A204.1 (cell line): ENCODE measurements around the gene GRM4.

ENCODE experiments used
- FAIRE-seq: peaks from 2 replicates; lab custom pipeline; 2012; peaks lifted over from hg19 to GRCh38; lab: Jason Lieb, UNC

Gene GRM4

DNA sequence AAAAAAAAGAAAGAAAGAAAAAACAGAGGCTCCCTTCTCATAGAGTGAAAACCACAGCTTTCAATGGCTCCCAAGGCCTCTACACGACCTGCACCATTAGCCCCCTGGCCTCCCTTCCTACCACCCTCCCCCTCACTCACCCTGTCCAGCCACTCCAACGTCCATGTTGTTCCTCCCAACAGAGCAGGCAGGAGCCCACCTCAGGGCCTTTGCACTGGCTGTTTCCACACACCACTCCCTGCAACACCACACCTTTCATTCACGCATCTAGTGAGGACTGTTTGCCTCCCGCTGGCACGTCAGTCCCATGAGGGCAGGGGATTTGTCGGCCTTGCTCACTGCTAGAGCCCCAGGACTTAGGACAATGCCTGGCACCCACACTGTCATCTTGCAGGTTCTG lies 39.5 kb downstream of the GRM4 start:
- FAIRE-seq, result no peak

- no peak for FAIRE-seq
These were observed 41.3 kb downstream of the GRM4 start for GRCh38 chr6:34104628-34105027.

- no peak for FAIRE-seq
These were observed 41.7 kb downstream of the GRM4 start for GRCh38 chr6:34104186-34104585.

GRCh38 chr6:34103321-34103720 lies 42.6 kb downstream of the GRM4 start:
- no peak for FAIRE-seq

DNA sequence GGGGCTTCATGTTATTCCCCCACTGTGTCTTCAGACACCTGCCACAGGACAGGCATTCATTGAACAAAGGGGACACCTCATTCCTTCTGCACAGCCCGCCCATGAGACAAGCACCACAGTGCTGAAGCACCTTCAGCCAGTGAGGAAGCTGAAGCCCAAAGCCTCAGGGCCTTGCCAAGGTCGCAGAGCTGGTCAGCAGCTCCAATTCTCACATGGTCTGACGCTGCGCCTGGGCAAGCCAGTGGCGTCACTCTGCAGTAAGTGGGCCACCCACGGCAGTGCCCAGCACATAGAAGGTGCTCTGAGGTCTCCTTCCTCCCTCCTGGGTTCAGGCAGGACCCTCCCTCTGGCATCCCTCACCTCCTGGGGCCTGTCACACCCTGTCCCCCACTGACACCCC lies 43.2 kb downstream of the GRM4 start:
- no peak for FAIRE-seq

- no peak for FAIRE-seq
These were observed 43.7 kb downstream of the GRM4 start for GRCh38 chr6:34102099-34102656.

DNA sequence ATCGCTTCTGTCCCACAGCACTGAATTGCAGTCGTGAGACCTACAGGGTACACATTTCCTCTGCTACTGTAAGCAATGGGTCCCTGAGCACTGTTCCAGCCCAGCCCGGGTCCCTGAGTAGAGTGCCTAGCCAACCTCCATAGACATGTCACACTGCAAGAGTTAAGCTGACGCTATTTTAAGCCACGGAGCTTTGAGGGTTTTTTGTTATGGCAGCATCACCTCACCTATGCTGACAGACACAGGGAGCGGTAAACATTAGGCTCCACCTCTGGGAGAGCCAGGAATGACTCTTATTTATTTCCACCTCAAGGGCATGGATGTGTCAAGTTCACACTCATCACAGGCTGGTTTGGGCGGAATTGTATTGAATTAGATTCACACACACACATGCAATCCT lies 45.1 kb downstream of the GRM4 start:
- no peak for FAIRE-seq

- no peak for FAIRE-seq
These were observed 46.0 kb downstream of the GRM4 start for GRCh38 chr6:34099878-34100277.

GRCh38 chr6:34098045-34098936 lies 47.6 kb downstream of the GRM4 start:
- no peak for FAIRE-seq

GRCh38 chr6:34096814-34097213 lies 49.1 kb downstream of the GRM4 start:
- no peak for FAIRE-seq

DNA sequence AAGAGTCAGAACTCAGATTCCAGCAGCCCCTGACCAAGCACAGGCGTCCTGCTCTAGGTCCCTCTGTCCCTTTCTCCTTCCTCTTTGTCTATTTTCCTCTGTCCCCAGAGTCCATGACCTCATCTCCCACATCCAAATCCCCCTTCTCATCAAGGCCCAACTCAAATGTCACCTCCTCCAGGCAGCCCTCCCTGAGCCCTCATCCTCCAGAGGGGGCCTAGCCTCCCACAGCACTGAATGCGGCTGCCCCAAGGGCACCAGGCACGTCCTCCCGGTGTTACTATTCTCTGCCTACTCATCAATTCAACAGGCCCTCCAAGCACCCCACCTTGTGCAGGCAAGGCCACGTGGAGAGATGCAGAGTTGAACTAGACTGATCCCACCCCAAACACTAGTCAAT lies 49.7 kb downstream of the GRM4 start:
- no peak for FAIRE-seq

GRCh38 chr6:34095741-34096140 lies 50.1 kb downstream of the GRM4 start:
- no peak for FAIRE-seq

DNA sequence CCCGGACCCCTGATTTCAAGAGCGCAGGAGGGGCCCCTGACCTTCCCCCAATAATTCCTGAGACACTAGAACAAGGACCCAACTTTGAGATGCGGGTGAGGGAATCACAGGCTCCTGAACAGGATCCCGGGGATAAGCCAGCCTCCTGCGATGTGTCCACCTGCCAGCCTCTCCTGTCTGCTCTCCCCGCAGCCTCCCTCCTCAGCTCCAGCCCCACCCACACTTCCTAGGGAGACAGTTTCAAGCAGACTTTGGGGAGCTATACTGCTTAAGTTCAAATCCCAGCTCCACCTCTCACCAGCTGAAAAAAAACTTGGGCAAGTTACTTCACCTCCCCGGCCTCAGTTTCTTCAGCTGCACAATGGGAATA lies 50.8 kb downstream of the GRM4 start:
- FAIRE-seq, result no peak

GRCh38 chr6:34094474-34095135 lies 51.3 kb downstream of the GRM4 start:
- no peak for FAIRE-seq

DNA sequence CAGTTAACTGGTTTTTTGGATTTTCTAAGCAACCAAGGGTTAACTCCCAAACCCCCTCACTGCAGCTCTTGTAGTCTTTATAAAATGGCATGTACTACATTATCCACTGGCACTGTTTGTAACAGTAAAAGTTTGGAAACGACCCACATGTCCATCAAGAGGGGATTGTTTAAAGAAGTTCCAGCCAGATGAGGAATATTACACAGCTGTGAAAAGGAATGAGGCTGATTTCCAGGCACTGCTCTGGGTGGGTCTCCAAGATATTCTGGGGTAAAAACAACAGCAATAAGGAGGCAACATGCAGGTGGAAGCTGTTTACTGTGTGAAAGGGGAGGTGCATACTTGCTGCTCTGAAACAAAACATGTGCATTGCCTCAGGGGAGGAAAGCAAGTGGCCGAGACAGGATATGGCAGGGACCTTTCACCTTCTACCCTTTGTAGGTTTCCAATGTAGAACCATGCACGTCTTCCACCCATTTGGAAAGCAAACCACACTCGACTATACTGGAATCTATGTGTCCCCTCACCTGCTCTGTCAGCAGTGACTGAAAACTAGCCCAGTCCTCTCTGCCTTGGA lies 51.9 kb downstream of the GRM4 start:
- FAIRE-seq, result no peak

GRCh38 chr6:34093206-34093605 lies 52.7 kb downstream of the GRM4 start:
- FAIRE-seq, result no peak

- no peak for FAIRE-seq
These were observed 53.3 kb downstream of the GRM4 start for GRCh38 chr6:34092631-34093030.

- no peak for FAIRE-seq
These were observed 55.0 kb downstream of the GRM4 start for GRCh38 chr6:34090935-34091334.

DNA sequence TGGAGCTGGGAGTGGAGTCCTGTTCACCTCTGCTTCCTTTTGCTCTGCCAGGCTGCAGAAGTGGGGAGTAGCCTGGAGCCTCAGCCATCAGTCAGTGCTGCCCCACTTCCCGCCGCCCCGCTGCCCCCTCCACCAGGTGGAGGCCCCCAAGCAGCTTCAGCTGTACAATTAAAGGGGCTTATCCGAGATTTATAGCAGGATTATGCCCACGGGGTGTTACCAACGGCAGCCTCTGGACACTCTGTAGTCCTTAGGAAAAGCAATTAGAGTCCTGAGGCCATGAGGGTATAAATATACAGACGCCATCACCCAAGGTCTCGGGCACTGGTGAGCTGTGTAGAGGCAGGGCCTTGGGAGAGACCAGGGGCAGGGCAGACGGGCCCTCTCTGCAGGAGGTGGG lies 55.4 kb downstream of the GRM4 start:
- no peak for FAIRE-seq

GRCh38 chr6:34086558-34086957 lies 59.3 kb downstream of the GRM4 start:
- FAIRE-seq, result no peak

GRCh38 chr6:34085453-34086170 lies 60.3 kb downstream of the GRM4 start:
- no peak for FAIRE-seq

DNA sequence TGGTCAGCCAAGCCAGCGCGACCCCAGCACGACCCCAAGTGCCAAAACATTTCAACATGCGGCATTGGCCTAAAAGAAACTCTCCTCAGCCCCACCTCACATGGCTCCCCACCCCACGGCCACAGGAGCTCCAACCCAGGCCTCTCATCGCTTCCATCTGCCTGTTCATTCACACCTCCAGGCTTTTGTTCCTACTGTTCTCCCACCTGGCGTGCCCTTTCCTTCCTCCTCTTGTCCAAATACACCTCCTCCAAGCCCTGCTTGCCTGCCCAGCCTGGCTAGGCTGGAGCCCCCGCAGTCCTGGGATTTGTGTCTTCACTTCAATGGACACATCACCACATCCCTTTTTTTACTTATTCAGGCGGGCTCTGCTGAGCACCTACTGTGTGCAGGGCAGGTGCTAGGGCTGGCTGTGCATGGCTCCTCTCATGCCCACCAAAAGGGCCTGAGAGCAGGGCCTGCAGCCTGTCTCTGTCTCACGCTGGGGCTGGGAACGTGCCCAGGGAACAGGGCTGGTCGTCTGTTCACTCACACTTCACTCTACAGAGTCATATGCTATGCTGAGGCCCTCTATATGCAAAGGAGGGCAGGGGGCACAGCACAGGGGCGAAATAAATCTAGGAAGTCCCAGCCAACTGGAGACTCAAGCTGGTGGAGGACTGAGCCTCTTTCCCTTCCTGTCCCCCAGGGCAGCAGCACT lies 61.1 kb downstream of the GRM4 start:
- FAIRE-seq, result no peak
